ENCODE results near the gene GIPC2.
"Not testable (repeated sequence)": the region's sequence is repeated elsewhere in the genome, so short reads cannot be mapped to it uniquely, and the experiment has no call there.

The GIPC2 gene

DNA sequence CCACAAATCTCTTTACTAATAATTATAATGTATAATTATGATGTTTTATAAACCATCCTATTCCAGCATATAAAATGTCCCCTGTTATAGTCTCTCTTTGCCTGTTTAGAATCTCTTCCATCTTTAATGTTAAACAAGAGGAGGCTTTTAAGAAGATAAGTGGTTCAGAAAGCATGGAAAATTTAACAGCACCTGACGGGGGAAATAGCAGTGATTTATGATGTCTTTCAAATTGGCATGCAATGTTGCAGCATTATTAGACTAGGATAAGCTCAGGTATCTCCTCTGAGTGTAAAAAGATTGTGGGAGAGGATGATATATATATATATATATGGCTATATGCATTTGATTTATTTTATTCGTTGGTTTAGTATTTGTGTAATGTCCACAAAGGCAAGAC lies 24.4 kb downstream of the GIPC2 start:
- DNase-seq, result no peak

DNA sequence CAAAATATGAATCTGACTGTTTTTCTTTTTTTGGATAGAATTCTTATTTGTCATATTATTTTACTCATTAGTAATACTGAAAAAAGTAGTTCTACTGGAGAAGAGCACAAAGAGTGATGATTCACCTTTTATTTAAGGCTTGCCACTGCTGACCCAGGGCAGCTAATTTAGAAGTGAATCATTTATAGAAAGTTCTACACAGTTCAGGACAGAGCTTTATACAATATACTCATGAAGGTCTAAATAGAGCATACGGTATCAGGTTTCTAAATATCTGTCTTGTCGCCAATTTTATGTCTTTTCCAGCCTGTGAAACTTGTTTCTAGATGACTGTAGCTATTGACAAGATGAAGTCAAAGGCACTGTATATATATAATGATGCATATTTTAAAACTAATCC lies 25.0 kb downstream of the GIPC2 start:
- no peak for DNase-seq

DNA sequence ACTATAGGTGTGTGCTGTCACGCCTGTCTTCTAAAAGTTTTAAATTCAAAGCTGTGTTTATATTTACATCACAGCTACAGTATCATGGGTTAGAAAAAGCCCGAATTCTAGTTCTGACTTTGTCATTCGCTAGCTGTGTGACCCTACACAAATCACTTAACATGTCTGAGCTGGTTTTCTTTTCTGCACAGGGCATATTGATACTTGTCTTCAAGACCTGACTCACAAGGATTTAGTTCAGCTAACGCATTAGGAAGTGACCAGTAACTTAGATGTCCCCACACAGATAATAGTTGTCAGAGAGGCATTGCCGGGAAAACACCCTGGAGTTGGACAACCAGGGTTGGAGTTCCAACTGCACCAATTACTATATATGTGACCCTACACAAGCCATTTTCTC lies 25.9 kb downstream of the GIPC2 start:
- no peak for DNase-seq

DNA sequence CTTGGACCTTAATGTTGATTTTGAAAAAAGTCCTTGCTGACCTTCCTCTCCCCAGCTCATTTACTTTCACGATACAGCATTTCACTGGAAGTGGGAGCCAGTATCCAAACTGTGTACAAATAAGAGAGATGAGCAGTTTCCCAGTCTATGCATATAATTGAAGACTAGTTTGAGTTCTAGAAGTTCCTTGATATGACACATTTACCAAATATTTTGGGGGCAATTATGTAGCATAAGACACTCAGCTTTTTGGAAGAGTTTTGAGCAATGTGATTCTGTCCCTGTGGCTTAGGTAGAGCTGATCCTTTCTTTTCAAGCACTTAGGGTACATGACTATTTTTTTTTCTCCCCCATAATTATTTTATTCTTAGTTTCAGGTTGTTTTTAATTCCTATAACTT lies 26.4 kb downstream of the GIPC2 start:
- DNase-seq, result no peak

DNA sequence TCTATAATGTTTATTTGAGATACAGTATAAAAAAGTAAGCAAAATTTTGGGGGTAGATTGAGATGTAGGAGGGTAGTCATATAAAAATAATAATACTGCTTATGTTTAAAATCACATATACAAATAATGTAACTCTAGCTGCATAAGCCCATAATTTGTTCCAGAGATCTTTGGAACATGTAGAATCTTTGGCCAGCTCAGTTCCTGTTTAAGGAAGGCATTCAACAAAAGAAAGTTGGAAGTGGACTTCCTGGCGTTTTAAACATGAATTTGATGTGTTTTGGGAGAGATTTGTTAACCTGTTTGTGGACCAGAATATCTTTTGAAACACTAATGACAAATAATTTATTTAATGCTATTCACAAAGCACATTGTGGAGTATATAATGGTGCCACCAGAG lies 27.7 kb downstream of the GIPC2 start:
- DNase-seq, result no peak

DNA sequence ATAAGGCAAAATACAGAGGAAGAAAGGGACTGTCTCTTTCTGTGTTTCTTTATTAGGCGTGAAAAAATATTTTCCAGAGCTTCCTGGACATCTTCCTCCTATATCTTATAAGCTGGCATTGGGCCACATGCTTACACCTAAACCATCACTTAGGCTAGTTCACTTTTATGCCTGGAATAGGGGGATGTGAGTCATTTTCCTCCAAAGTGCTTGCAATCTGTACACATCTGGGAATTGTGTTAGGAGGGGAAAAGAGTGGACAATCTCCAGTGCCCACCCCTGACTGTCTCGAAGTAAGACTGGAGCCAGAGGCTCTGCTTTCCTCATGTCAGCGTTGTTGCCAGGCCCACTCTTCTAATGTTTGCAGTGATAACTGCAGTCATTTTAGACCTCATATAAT lies 29.9 kb downstream of the GIPC2 start:
- no peak for DNase-seq

DNA sequence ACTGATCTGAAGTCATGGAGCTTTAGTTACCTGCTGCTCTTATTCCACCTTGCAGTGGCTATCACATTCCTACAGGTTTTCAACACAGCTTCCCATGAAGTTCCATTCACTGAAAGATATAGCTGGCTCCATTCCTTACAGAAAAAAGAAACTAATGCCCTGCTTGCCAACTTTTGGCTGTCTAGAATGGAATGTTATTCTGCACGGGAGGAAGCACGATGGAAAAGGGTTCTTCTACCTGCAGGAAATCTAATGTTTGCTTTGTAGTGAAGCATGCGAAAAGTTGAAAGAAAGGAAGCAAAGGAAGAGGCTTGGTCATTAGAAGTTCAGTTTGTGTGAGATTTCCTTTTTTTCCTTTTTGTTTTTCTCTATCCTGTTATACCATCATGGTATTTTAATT lies 32.6 kb downstream of the GIPC2 start:
- no peak for DNase-seq

DNA sequence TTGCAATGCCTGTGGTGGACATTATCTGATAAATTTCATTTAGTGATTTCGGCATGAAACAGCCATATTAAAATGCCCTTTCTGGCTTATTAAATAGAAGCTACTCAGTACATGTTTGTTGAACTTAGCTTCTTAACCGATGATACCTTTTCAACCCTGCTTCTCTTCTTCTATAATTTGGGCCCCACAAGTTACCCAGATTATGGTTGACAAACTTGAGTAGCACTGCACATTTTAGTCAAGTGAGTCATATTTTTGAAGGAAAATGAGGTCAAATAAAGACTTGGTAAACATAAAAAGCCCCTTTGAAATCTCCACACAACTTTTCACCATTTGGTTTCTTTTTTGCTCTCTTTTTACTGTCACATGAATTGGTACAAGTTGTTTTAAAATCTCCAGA lies 33.8 kb downstream of the GIPC2 start:
- no peak for DNase-seq

DNA sequence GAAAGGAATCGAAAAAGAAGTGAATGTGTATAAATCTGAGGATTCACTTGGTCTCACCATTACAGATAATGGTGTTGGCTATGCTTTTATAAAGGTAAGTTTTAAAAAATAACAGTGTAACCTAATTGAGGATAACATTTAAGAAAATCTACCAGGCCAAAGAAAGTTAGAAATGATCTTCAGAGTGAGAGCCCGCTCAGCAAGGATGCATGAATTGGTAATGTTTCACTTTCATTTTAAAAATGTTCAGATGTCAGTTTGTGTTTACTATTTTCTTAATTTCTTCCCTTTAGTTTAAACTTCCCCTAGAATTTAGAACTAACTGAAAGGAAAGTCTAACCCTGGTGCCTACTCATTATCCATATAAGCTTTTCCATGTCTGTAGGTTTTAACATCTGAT lies 35.0 kb downstream of the GIPC2 start:
- no peak for DNase-seq

DNA sequence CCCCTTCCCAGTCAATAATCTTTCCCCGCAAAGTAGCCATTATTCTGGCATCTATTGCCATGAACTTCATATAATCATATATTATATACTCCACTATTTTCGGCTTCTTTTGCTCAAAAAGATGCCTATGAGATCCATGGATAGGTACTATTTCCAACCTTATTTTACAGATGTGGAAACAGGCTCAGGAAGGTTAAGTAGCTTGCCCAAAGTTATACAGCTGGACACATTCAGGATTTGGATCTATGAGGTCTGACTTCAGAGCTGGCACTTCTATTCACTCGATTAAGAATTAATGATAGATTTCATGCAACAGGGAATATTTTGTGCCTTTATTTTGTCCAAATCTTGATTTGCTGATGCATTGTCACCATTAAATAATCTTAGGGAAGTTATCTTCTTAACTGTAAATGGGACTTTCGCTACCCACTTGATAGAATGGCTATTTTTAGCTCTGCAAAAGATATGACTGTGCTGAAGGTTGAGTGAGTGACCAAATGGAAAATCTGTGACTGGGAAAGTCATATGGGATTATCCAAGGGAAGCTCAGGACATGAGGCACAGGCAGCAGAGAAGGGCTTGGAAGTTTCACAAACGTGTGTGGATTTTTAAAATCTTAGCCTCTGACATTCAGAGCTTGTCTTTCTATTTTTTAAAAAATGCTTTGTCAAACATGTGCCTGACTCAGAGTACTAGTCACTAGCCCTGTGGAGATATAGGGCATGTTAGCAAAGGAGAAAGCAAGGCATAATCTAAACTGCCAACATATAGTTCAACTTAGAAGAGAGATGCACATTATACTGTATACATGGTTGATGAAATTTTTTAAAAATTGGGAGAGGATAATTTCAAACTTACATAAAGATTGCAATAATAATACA lies 36.5 kb downstream of the GIPC2 start:
- no peak for DNase-seq

DNA sequence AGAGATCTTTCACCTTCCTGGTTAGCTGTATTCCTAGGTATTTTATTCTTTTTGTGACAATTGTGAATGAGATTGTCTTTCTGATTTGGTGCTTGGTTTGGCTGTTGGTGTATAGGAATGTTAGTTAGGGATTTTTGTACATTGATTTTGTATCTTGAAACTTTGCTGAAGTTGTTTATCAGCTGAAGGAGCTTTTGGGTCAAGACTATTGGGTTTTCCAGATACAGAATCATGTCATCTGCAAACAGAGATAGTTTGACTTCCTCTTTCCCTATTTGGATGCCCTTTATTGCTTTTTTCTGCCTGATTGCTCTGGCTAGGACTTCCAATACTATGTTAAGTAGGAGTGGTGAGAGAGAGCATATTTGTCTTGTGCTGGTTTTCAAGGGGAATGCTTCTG lies 38.9 kb downstream of the GIPC2 start:
- DNase-seq, result not testable (repeated sequence)

DNA sequence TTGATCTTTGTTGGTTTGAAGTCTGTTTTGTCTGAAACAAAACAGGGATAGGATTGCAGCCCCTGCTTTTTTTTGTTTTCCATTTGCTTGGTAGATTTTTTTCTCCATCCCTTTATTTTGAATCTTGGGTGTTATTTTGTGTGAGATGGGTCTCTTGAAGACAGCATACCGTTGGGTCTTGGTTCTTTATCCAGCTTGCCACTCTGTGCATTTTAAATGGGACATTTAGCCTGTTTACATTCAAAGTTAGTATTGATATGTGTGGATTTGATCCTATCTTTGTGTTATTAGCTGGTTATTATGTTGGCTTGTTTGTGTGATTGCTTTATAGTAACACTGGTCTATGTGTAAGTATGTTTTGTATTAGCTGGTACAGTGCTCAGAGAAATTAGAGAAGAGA lies 40.9 kb downstream of the GIPC2 start:
- DNase-seq, result no peak

DNA sequence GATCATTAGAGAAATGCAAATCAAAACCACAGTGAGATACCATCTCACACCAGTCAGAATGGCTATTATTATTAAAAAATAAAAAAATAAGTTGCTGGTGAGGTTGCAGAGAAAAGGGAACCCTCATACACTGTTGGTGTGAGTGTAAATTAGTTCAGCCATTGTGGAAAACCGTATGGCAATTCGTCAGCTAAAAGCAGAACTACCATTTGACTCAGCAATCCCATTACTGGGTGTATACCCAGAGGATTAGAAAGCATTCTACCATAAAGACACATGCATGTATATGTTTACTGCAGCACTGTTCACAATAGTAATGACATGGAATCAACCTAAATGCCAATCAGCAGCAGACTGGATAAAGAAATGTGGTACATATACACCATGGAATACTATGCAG lies 42.2 kb downstream of the GIPC2 start:
- no peak for DNase-seq

DNA sequence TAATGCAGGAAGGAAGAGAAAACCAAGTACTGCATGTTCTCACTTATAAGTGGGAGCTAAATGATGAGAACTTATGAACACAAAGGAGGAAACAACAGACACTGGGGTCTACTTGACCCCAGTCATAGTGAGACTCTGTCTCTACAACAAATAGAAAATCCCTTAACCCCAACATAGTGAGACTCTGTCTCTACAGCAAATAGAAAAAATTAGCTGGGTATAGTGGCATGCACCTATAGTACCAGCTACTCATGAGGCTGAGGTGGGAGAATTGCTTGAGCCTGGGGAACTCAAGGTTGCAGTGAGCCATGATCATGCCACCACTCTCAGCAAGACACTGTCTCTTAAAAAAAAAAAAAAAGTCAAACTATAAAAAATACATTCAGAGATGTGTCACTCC lies 42.7 kb downstream of the GIPC2 start:
- DNase-seq, result no peak

DNA sequence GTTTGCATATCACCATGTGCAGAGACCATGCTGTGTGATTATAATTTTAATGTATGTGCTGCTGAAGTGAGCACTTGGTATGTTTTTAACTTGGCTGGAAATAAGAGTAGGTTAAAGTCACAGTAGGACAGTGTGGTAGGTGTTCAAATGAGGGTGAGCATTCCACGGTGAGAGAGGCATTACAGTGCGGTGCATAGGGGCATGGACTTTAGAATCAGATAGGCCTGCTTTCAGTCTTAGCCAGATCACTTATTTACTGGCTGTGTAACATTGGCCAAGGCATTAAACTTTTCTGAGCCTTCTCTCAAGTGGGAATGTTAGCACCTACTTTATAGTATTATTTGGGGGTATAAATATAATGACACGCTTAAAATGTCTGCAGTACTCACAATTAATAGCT lies 43.2 kb downstream of the GIPC2 start:
- no peak for DNase-seq

DNA sequence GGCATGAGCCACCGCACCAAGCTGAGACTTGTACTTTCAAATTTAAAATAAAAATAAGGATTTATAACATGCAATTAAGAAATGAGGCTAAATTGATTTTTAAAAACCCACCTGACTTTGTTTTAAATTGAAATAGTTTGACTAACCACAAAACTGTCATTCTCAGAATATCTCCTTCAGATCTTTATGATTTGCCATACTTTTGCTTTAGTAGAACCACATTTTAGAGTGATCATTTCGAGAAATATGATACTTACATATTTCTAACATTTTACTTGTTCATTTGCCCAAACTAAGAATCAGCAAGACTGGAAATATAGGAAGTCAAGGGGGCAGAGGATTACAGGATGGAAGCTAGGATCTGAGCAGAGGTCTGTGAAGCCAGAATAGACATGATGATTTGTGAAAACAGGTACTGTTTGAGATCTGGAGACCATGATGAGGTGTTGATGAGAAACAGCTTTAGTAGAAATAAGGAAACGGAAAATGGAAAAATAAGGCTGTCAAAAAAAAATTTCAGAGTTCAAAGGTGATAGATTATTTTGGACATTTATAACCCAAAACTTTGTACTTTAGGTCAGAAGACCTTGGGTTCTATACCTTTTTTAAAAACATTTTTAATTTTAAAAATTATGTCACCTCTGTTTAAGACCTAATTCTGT lies 44.8 kb downstream of the GIPC2 start:
- DNase-seq, result no peak

DNA sequence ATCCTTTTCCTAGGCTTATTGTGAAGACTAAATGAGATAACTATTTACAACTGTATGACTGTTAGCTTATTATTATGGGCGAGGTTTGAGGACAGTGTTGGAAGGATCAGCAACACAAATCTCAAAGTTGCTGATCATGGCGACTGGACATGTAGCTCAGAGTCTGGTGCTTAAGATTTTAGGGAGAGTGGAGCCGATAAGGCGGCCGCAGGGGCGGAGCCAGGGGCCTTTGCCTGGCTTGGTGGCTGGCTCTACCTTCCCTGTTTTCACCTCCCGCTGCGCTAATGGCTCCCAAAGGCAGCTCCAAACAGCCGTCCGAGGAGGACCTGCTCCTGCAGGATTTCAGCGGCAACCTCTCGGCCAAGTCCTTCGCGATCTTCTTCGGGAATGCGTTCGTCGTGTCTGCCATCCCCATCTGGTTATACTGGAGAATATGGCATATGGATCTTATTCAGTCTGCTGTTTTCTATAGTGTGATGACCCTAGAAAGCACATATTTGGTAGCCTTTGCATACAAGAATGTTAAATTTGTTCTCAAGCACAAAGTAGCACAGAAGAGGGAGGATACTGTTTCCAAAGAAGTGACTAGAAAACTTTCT lies 45.5 kb downstream of the GIPC2 start:
- no peak for DNase-seq

DNA sequence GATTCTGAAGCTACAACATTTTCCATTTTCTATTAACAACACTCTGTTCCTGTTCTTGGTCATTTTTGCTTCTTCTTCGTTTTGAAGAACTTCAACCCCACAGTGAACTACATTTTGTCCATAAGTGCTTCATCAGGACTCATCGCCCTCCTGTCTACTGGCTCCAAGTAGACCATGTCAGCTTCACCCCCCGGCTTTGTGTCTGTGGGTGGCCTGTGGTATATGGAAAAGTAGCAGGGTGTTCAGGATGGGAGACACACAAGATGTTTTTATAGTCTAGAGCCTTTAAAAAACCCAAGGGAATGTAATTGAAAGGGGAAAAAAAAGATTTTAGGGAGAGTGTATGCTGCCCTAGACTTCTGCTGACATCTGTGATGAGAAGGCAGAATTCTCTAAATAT lies 46.1 kb downstream of the GIPC2 start:
- no peak for DNase-seq

DNA sequence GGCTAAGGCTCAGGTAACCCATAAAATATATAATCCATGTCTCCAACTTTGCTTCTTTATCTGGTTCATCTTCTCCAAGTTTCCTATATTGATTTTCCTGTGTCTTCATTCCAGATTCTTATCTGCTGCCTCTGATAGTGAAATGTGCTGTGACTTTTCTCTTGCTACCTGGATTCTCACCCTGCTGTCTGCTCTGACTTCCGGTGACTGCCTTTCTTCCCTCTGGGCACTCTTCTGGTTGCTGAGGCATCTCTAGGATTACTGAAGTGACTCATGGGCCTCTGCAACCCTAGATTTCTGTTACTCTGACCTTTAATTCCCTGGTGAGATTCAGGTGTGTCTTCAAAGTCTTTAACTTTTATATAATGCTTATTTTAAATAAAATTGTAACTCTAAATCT lies 46.9 kb downstream of the GIPC2 start:
- DNase-seq, result no peak

DNA sequence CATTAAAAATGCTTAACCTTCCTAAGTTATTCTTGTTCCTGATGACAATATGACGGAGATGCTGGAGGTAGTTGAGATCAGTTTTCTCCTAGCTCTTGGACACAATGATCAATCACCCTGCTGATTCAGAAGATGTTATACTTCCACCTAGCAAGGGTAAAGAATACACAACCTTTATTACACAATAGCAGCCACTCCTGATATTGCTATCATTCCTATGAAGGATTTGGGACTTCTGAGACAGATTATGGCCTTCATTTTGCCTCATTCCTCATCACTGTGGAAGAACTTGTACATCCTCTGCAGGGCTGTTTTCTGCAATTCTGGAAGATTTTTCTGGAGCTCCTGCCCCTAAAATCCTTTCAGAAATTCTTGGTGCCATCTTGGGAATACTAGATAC lies 47.8 kb downstream of the GIPC2 start:
- no peak for DNase-seq

DNA sequence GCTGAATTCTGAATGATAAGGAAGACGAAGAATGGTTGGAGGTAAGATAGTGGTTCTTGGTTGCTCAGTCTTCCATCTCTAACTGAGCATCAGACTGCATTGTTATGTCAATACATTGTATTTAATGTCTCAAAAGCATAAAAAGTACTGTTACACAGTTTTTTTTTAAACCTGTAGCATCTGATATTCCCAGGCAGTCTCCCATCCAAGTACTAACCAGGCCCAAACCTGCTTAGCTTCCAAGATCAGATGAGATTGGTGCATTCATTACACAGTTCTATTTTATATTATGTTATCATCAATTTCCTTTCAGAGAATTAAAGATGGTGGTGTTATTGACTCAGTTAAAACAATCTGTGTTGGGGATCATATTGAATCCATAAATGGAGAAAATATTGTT lies 48.9 kb downstream of the GIPC2 start:
- no peak for DNase-seq

DNA sequence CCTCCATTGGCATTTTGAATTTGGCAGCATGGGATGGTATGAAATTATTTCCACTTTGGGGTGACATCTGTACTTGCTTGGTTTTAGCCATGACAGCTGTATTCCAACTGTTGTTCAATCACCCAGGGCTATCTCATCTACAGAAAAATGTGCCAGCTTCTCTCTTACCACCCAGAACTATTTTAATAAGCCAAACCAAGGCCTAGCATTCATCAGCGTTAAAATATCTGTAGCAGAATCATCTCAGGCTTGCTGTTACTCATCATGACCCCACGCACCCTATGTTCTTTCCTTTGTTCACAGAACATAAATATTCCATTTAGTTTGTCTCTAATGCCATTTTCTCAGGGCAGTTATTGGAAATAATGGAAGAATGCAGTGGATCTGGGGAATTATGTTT lies 49.8 kb downstream of the GIPC2 start:
- no peak for DNase-seq

DNA sequence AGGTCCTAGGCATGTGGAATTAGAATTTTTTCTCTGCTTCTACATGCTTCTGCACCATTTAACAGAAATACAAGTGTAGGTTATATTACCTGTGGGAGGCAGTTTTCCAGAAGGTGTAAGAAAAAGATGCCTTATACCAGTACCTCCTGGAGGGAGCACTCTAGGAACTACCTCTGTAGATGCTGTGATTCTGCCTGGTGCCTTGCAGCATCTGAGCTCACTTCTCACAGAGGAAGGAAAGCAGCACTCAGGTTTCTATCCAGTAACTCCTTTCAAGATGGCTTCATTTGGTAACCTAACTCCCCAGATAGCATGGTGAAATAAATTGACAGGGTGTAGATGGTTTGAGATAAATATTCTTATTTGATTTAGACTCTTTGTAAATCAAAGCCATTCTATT lies 50.3 kb downstream of the GIPC2 start:
- no peak for DNase-seq

DNA sequence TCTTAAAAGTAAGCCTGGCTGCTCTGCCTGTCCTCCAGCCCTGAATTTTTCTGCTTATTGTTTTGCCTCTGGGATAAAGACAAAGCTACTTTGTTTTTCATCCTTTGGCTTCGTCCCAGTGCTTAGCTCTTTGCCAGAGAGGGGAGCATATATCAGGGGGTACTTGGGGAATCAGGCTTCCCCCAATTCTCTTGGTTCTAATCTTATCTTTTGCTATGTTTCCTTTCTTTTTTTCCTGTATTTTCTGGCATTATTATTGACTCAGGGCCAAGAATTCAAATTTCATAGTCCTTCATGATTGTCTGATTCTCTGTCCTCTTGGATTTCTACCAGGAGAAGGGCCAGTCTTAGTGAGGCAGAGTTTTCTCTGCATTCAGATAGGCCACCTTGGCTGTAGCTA lies 51.2 kb downstream of the GIPC2 start:
- no peak for DNase-seq

All from CD4-positive, alpha-beta T cell treated with Interferon gamma for 1 hour (primary cell).